Lung (tissue), 12 donors: ENCODE data around the gene PMEPA1. TPM values are rescaled to one million over a fixed set of nuclear protein-coding genes. Genes with fewer than 3 reads are reported as not detected.

ENCODE experiments used
- ATAC-seq: fragments of 200-7000 bp; cut with Tn5 transposase; one replicate; pipeline ENCODE4 v1.9.1; 2020; ENCODE audit warnings: moderate number of reproducible peaks; ENCODE audit not compliant: insufficient read depth, low FRiP score
- DNase-seq, 3 donors: peaks; one replicate each; pipeline ENCODE4 v3.0.0-alpha.2; 2013 to 2017
- H3K27ac ChIP-seq, 2 donors: one replicate each; pipeline ENCODE4 v1.5.1; 2013; ENCODE audit warnings: mild to moderate bottlenecking in 2 of 2, moderate library complexity in 2 of 2, control low read depth in 1 of 2, inconsistent platforms in 1 of 2, low read depth in 1 of 2, low read length in 1 of 2
- H3K27me3 ChIP-seq, 3 donors: one replicate each; pipeline ENCODE4 v1.5.1; 2013; ENCODE audit warnings: low read length in 2 of 3; ENCODE audit not compliant: control insufficient read depth in 3 of 3, insufficient read depth in 3 of 3
- H3K36me3 ChIP-seq, 4 donors: one replicate each; pipeline ENCODE4 v1.5.1; 2013; ENCODE audit warnings: low read length in 4 of 4, mild to moderate bottlenecking in 1 of 4, moderate library complexity in 1 of 4; ENCODE audit not compliant: control insufficient read depth in 4 of 4, insufficient read depth in 4 of 4
- H3K4me1 ChIP-seq, 5 donors: one replicate each; pipeline ENCODE4 v1.5.1; 2013; ENCODE audit warnings: low read length in 5 of 5, mild to moderate bottlenecking in 2 of 5, moderate library complexity in 1 of 5; ENCODE audit not compliant: control insufficient read depth in 5 of 5, insufficient read depth in 5 of 5
- H3K4me3 ChIP-seq: one replicate; pipeline ENCODE4 v1.5.1; 2013; ENCODE audit warnings: mild to moderate bottlenecking, control low read depth, moderate library complexity
- H3K9ac ChIP-seq, 2 donors: one replicate each; pipeline ENCODE4 v1.5.1; 2013; ENCODE audit warnings: low read length in 2 of 2, control low read depth in 1 of 2; ENCODE audit not compliant: insufficient read depth in 1 of 2
- H3K9me3 ChIP-seq, 4 donors: one replicate each; pipeline ENCODE4 v1.5.1; 2013; ENCODE audit warnings: low read length in 3 of 4, mild to moderate bottlenecking in 1 of 4, moderate library complexity in 1 of 4; ENCODE audit not compliant: control insufficient read depth in 4 of 4, insufficient read depth in 3 of 4
- WGBS, 2 donors: extraction: QIAGEN DNeasy Blood & Tissue Kit; methylation state at CpG; one replicate each; pipeline ENCODE4 v1.1.7; 2013; 5-methylcytosine and 5-hydroxymethylcytosine counted together
- polyA plus RNA-seq, 2 donors: library from polyadenylated mRNA; stranded (reverse); fragments of 200-250 nt; gene quantifications; one replicate each; pipeline ENCODE4 v1.2.1, GENCODE V29; 2013
- total RNA-seq, 2 donors: library from RNA; depleted of rRNA in 1 of 2; stranded (reverse); fragments of >200 nt in 1 of 2; gene quantifications; one replicate each; pipeline ENCODE4 v1.2.1, GENCODE V29; 2014 to 2021
- TF ChIP-seq, protein P1 (sequence below): IDR thresholded peaks from 2 replicates; pipeline ENCODE4 v1.5.1; 2012; ENCODE audit warnings: mild to moderate bottlenecking; ENCODE audit errors: control extremely low read depth, extremely low read depth
- donor health status: control.
- donor health status: control.
- donor health status: Bipolar disorder and iron deficiency.
- donor health status: healthy.
- donor health status: DM: yes; HTN: yes; CAD: no.

PMEPA1 gene
- total and polyA plus RNA-seq, 4 donors, result 10.0 to 44.0 (median 23.9) TPM

DNA sequence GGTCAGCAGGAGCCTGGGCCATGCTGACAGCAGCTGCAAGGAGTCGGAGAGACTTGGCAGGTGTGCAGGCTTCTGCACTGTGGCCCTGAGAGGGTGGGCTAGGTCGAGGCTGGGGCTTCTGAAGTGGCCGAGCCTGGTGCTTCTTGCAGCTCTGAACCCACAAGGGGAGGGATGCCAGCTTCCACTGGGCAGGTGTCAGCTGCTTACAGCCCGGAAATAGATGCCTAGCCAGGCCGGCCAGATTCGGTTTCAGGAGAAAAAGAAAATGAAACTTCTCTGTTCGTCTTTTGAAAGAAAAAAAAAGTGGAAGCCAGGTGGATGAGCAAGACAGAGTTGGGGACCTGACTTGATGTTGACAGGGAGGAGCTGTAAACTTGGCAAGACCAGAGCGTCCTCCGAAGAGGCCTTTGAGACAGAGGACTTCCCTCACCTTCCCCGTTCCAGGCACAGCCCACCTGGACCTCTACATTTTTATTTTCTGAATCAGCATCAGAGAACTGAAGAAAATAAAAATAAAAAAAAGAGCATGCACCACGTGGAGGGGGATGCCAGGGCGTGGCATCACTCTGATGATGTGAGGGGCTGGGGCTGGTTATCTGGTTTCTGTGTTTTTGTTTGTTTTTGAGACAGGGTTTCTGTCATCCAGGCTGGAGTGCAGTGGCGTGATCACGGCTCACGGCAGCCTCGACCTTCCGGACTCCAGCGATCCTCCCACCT lies 89.4 kb downstream of the PMEPA1 start, which contains the start of gene ZBP1:
Gene ZBP1, minus strand, starts transcription at position 153 of the 717 bp plus-strand sequence. Its CDS starts 131 bp downstream, at position 22.
- Histone ChIP-seq H3K27ac (peak within 1 kb of the TSS in 1 of 2 donors; percentile 20), H3K27me3 (peaks cover 0 to 6% (median 0%) of the 10 kb centered on the region in 3 donors), H3K36me3 (no peaks in the 10 kb centered on the region), H3K9ac (no peak within 1 kb of the TSS), H3K9me3 (peaks cover 0 to 4% (median 0%) of the 10 kb centered on the region in 4 donors), H3K4me3 (no peak within 1 kb of the TSS), H3K4me1 (no peaks in the 10 kb centered on the region)
- TF ChIP-seq, protein P1, sequence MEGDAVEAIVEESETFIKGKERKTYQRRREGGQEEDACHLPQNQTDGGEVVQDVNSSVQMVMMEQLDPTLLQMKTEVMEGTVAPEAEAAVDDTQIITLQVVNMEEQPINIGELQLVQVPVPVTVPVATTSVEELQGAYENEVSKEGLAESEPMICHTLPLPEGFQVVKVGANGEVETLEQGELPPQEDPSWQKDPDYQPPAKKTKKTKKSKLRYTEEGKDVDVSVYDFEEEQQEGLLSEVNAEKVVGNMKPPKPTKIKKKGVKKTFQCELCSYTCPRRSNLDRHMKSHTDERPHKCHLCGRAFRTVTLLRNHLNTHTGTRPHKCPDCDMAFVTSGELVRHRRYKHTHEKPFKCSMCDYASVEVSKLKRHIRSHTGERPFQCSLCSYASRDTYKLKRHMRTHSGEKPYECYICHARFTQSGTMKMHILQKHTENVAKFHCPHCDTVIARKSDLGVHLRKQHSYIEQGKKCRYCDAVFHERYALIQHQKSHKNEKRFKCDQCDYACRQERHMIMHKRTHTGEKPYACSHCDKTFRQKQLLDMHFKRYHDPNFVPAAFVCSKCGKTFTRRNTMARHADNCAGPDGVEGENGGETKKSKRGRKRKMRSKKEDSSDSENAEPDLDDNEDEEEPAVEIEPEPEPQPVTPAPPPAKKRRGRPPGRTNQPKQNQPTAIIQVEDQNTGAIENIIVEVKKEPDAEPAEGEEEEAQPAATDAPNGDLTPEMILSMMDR, result no peak
- ATAC-seq (no peak), DNase-seq (no peak)
- WGBS, 2 donors, result 53 to 56% methylated on average over 18 of the region's 18 CpGs

GRCh38 chr20:57619051-57619831 lies 90.6 kb downstream of the PMEPA1 start:
- WGBS, 2 donors, result 37 to 55% methylated on average over 19 of the region's 19 CpGs
- Histone ChIP-seq H3K4me3 (no peak overlapping the region), H3K27me3 (peaks cover 0 to 6% (median 0%) of the 10 kb centered on the region in 3 donors), H3K4me1 (no peaks in the 10 kb centered on the region), H3K9me3 (no peaks in the 10 kb centered on the region), H3K27ac (no peak overlapping the region), H3K36me3 (no peaks in the 10 kb centered on the region), H3K9ac (no peak overlapping the region)
- TF ChIP-seq, protein P1, result no peak
- no peak for DNase-seq
- peak; percentile 35 for ATAC-seq

DNA sequence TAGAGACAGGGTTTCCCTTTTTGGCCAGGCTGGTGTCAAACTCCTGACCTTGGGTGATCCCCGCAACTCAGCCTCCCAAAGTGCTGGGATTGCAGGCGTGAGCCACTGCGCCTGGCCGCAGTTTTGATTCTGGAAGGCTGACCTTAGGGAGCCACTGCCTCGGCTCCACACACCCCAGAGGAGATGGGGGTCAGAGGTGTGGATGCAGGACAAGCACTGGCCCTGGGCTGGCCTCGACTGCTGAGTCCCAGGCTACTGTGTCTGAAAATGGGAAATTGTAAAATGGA lies 91.1 kb downstream of the PMEPA1 start:
- H3K4me1 ChIP-seq, result no peaks in the 10 kb centered on the region
- ATAC-seq (no peak), DNase-seq (no peak)
- TF ChIP-seq, protein P1, result no peak
- H3K9ac ChIP-seq, result no peak overlapping the region
- no peaks in the 10 kb centered on the region for H3K9me3 ChIP-seq
- 69 to 77% methylated on average over 6 of the region's 6 CpGs for WGBS, 2 donors
- H3K36me3 ChIP-seq, result no peaks in the 10 kb centered on the region
- peak overlapping the region in 1 of 2 donors; percentile 35 for H3K27ac ChIP-seq
- peaks cover 0 to 6% (median 0%) of the 10 kb centered on the region in 3 donors for H3K27me3 ChIP-seq
- no peak overlapping the region for H3K4me3 ChIP-seq
